ENCODE results near the gene DIPK2A.

DIPK2A gene

GRCh38 chr3:143974271-143975238 is 2.9 kb downstream of the DIPK2A start:
- TF ChIP-seq YY1 (IDR thresholded peaks at IDR 0.05; ENCODE audit: insufficient read depth, insufficient read length) (no peak), SUZ12 (IDR thresholded peaks at IDR 0.05; ENCODE audit: extremely low read depth, insufficient read depth, insufficient read length) (no peak), ZNF274 (IDR thresholded peaks at IDR 0.05; ENCODE audit: low read depth, low read length) (no peak)
- Histone ChIP-seq H3K4me1 (ENCODE audit: insufficient read depth, insufficient read length) (no peaks in the 10 kb centered on the region), H3K27me3 (ENCODE audit: insufficient read depth, insufficient read length) (no peaks in the 10 kb centered on the region), H3K9ac (ENCODE audit: insufficient read length, low read depth) (peak overlapping the region; percentile 99), H3K36me3 (ENCODE audit: insufficient read depth, insufficient read length, low read length) (no peaks in the 10 kb centered on the region), H3K4me3 (ENCODE audit: insufficient read length, low read depth) (peak overlapping the region; percentile 98), H3K9me3 (ENCODE audit: insufficient read depth, low read length) (no peaks in the 10 kb centered on the region)
- no peak for DNase-seq (ENCODE audit: low read depth, low spot score)

DNA sequence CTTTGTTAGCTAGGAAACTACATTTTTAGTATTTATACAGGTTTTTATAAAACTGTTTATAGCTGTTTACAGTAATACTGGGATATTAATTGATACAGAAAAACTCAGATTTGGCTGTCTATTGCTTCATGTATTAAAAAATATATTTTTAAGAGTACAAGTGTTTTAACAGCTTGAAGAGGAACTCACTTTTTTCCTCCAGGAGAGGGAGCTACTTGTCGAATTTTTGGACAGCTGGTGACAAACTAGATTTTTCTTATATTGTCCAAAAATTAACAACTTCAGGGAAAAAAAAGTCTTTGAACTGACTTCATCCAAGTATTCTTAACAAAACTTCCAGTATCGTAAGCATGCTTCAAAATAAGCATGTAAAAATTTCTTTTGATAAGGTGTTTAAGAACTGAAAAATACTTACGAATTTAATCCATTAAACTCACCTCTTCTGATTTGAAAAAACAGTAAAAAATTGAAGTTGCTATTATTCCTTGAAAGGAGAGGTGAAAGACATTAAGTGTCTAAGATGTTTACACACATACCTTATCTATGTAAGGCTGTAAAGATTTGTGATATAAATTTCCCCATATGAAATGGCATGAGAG is 4.0 kb downstream of the DIPK2A start:
- no peaks in the 10 kb centered on the region for H3K27me3 ChIP-seq (ENCODE audit: insufficient read depth, insufficient read length)
- H3K4me3 ChIP-seq (ENCODE audit: insufficient read length, low read depth) = no peak overlapping the region
- no peaks in the 10 kb centered on the region for H3K9me3 ChIP-seq (ENCODE audit: insufficient read depth, low read length)
- DNase-seq (ENCODE audit: low read depth, low spot score) = no peak
- H3K36me3 ChIP-seq (ENCODE audit: insufficient read depth, insufficient read length, low read length) = no peaks in the 10 kb centered on the region
- no peak overlapping the region for H3K9ac ChIP-seq (ENCODE audit: insufficient read length, low read depth)
- H3K4me1 ChIP-seq (ENCODE audit: insufficient read depth, insufficient read length) = no peaks in the 10 kb centered on the region
- TF ChIP-seq ZNF274 (IDR thresholded peaks at IDR 0.05; ENCODE audit: low read depth, low read length) (no peak), SUZ12 (IDR thresholded peaks at IDR 0.05; ENCODE audit: extremely low read depth, insufficient read depth, insufficient read length) (no peak), YY1 (IDR thresholded peaks at IDR 0.05; ENCODE audit: insufficient read depth, insufficient read length) (no peak)

DNA sequence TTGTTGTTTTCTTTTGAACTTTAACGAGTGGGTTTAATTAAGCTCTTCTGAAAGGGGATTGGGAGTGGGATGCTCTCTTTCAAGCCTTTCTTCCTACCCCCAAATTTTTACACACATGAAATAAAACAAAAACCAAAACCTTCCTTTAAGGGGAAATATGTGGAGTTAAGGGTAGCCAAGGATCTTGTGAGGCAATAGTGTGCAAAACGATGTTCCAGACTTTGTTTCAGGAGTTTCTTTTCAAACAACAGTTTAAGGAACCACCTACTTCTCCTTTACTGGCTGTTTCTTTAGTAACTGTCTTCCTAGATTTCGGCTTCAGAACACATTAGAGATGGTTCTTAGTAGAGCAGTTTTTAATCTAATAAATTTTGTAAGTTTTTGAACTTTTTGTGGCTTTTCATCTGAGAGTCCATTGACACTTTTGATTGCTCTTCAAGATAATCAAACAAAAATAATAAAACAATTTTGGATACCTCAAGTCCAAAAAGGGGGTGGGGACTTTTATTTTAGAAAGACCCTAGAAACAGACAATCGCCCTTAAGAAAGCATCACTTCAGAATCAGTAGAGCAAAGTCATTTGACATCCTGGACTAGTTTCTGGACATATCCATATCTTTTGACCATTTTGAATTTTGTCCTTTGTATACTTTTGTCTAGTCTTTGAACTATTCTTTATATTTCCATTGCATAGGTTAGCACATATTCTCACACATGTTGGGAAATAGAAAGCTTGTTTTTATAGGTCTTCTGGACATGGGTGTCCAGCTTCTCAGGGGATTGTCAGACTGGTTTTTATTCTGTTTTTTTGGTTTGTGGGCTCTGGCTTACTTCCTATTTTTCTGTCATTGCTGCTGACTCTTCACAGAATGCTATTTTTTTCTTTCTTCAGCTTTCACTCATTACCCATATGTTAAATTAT is 6.0 kb downstream of the DIPK2A start:
- no peaks in the 10 kb centered on the region for H3K4me1 ChIP-seq (ENCODE audit: insufficient read depth, insufficient read length)
- H3K9ac ChIP-seq (ENCODE audit: insufficient read length, low read depth) = no peak overlapping the region
- no peak overlapping the region for H3K4me3 ChIP-seq (ENCODE audit: insufficient read length, low read depth)

GRCh38 chr3:143978263-143978631 is 6.6 kb downstream of the DIPK2A start:
- no peaks in the 10 kb centered on the region for H3K27me3 ChIP-seq (ENCODE audit: insufficient read depth, insufficient read length)
- DNase-seq (ENCODE audit: low read depth, low spot score) = no peak
- no peak overlapping the region for H3K4me3 ChIP-seq (ENCODE audit: insufficient read length, low read depth)
- no peak overlapping the region for H3K9ac ChIP-seq (ENCODE audit: insufficient read length, low read depth)
- no peaks in the 10 kb centered on the region for H3K4me1 ChIP-seq (ENCODE audit: insufficient read depth, insufficient read length)
- peaks cover 5% of the 10 kb centered on the region; the same call in 1 of the 2 replicates for H3K9me3 ChIP-seq (ENCODE audit: insufficient read depth, low read length)
- no peak for TF ChIP-seq SUZ12 (IDR thresholded peaks at IDR 0.05; ENCODE audit: extremely low read depth, insufficient read depth, insufficient read length)
- no peak for TF ChIP-seq YY1 (IDR thresholded peaks at IDR 0.05; ENCODE audit: insufficient read depth, insufficient read length)
- TF ChIP-seq ZNF274 (IDR thresholded peaks at IDR 0.05; ENCODE audit: low read depth, low read length) = no peak
- H3K36me3 ChIP-seq (ENCODE audit: insufficient read depth, insufficient read length, low read length) = no peaks in the 10 kb centered on the region

More for the DNA sequence above, 6.0 kb downstream of the DIPK2A start:
- Histone ChIP-seq H3K36me3 (ENCODE audit: insufficient read depth, insufficient read length, low read length) (no peaks in the 10 kb centered on the region), H3K9me3 (ENCODE audit: insufficient read depth, low read length) (no peaks in the 10 kb centered on the region), H3K27me3 (ENCODE audit: insufficient read depth, insufficient read length) (no peaks in the 10 kb centered on the region)
- TF ChIP-seq ZNF274 (IDR thresholded peaks at IDR 0.05; ENCODE audit: low read depth, low read length) (no peak), YY1 (IDR thresholded peaks at IDR 0.05; ENCODE audit: insufficient read depth, insufficient read length) (no peak)
- DNase-seq (ENCODE audit: low read depth, low spot score) = no peak

DNA sequence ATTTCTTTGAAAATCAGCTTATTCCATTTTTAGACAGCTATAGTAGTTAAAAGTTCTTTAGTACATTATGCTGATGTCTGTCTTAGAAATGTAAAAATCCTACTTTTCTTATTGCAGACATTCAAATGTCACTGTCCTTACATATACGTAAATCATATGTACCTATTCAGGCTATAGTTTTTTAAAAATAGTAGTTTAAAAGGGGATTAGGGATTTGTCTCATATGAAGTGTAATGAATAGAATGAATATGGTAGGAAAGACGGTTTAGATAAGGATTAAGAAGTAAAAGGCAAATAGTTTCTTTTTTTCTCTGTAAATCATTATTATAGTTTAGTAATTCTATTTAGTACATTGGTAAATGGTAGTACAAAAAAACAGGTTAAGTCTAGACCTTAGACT is 7.4 kb downstream of the DIPK2A start:
- H3K36me3 ChIP-seq (ENCODE audit: insufficient read depth, insufficient read length, low read length) = no peaks in the 10 kb centered on the region
- no peak overlapping the region for H3K4me3 ChIP-seq (ENCODE audit: insufficient read length, low read depth)
- peaks cover 6% of the 10 kb centered on the region; the same call in 1 of the 2 replicates for H3K9me3 ChIP-seq (ENCODE audit: insufficient read depth, low read length)
- TF ChIP-seq YY1 (IDR thresholded peaks at IDR 0.05; ENCODE audit: insufficient read depth, insufficient read length) (no peak), ZNF274 (IDR thresholded peaks at IDR 0.05; ENCODE audit: low read depth, low read length) (no peak), SUZ12 (IDR thresholded peaks at IDR 0.05; ENCODE audit: extremely low read depth, insufficient read depth, insufficient read length) (no peak)
- no peaks in the 10 kb centered on the region for H3K4me1 ChIP-seq (ENCODE audit: insufficient read depth, insufficient read length)
- H3K9ac ChIP-seq (ENCODE audit: insufficient read length, low read depth) = no peak overlapping the region
- H3K27me3 ChIP-seq (ENCODE audit: insufficient read depth, insufficient read length) = no peaks in the 10 kb centered on the region
- no peak for DNase-seq (ENCODE audit: low read depth, low spot score)

- H3K4me3 ChIP-seq (ENCODE audit: insufficient read length, low read depth) = no peak overlapping the region
- no peaks in the 10 kb centered on the region for H3K4me1 ChIP-seq (ENCODE audit: insufficient read depth, insufficient read length)
- no peak for DNase-seq (ENCODE audit: low read depth, low spot score)
- no peaks in the 10 kb centered on the region for H3K36me3 ChIP-seq (ENCODE audit: insufficient read depth, insufficient read length, low read length)
- TF ChIP-seq SUZ12 (IDR thresholded peaks at IDR 0.05; ENCODE audit: extremely low read depth, insufficient read depth, insufficient read length) (no peak), ZNF274 (IDR thresholded peaks at IDR 0.05; ENCODE audit: low read depth, low read length) (no peak), YY1 (IDR thresholded peaks at IDR 0.05; ENCODE audit: insufficient read depth, insufficient read length) (no peak)
- no peak overlapping the region for H3K9ac ChIP-seq (ENCODE audit: insufficient read length, low read depth)
- H3K27me3 ChIP-seq (ENCODE audit: insufficient read depth, insufficient read length) = no peaks in the 10 kb centered on the region
- peaks cover 6% of the 10 kb centered on the region; the same call in 1 of the 2 replicates for H3K9me3 ChIP-seq (ENCODE audit: insufficient read depth, low read length)
Observed at GRCh38 chr3:143979813-143980212, 8.2 kb downstream of the DIPK2A start.

All from NT2/D1 (cell line).